ENCODE results near the gene SYT7.

SYT7 gene

GRCh38 chr11:61553373-61554171 lies 27.3 kb downstream of the SYT7 start:
- DNase-seq (ENCODE audit: low spot score): no peak

- DNase-seq (ENCODE audit: low spot score): no peak
Measured at GRCh38 chr11:61552108-61552635, 28.7 kb downstream of the SYT7 start.

- no peak for DNase-seq (ENCODE audit: low spot score)
Measured at GRCh38 chr11:61551634-61552033, 29.2 kb downstream of the SYT7 start.

GRCh38 chr11:61550665-61551227 lies 30.1 kb downstream of the SYT7 start:
- DNase-seq (ENCODE audit: low spot score): no peak

GRCh38 chr11:61549662-61550568 lies 31.0 kb downstream of the SYT7 start:
- DNase-seq (ENCODE audit: low spot score): peak; percentile 11

GRCh38 chr11:61549177-61549576 lies 31.7 kb downstream of the SYT7 start:
- no peak for DNase-seq (ENCODE audit: low spot score)

GRCh38 chr11:61547246-61547645 lies 33.6 kb downstream of the SYT7 start:
- DNase-seq (ENCODE audit: low spot score): no peak

GRCh38 chr11:61546663-61547062 lies 34.2 kb downstream of the SYT7 start:
- DNase-seq (ENCODE audit: low spot score): no peak

GRCh38 chr11:61545921-61546320 lies 35.0 kb downstream of the SYT7 start:
- no peak for DNase-seq (ENCODE audit: low spot score)

- DNase-seq (ENCODE audit: low spot score): no peak
Measured at GRCh38 chr11:61545341-61545740, 35.5 kb downstream of the SYT7 start.

GRCh38 chr11:61544466-61544865 lies 36.4 kb downstream of the SYT7 start:
- no peak for DNase-seq (ENCODE audit: low spot score)

- no peak for DNase-seq (ENCODE audit: low spot score)
Measured at GRCh38 chr11:61543606-61544306, 37.1 kb downstream of the SYT7 start.

GRCh38 chr11:61542705-61543104 lies 38.2 kb downstream of the SYT7 start:
- DNase-seq (ENCODE audit: low spot score): no peak

- no peak for DNase-seq (ENCODE audit: low spot score)
Measured at GRCh38 chr11:61542024-61542461, 38.8 kb downstream of the SYT7 start.

GRCh38 chr11:61541598-61541997 lies 39.3 kb downstream of the SYT7 start:
- DNase-seq (ENCODE audit: low spot score): no peak

GRCh38 chr11:61540528-61540927 lies 40.3 kb downstream of the SYT7 start:
- no peak for DNase-seq (ENCODE audit: low spot score)

- DNase-seq (ENCODE audit: low spot score): no peak
Measured at GRCh38 chr11:61539831-61540357, 41.0 kb downstream of the SYT7 start.

- peak; percentile 10 for DNase-seq (ENCODE audit: low spot score)
Measured at GRCh38 chr11:61539006-61539405, 41.9 kb downstream of the SYT7 start.

- DNase-seq (ENCODE audit: low spot score): no peak
Measured at GRCh38 chr11:61538636-61538961, 42.3 kb downstream of the SYT7 start.

GRCh38 chr11:61537326-61537725 lies 43.5 kb downstream of the SYT7 start:
- no peak for DNase-seq (ENCODE audit: low spot score)

- DNase-seq (ENCODE audit: low spot score): no peak
Measured at GRCh38 chr11:61536676-61537270, 44.1 kb downstream of the SYT7 start.

Data from globus pallidus (tissue), 1 donor.